Measurements from ENCODE around the gene ZBTB20.

DNA sequence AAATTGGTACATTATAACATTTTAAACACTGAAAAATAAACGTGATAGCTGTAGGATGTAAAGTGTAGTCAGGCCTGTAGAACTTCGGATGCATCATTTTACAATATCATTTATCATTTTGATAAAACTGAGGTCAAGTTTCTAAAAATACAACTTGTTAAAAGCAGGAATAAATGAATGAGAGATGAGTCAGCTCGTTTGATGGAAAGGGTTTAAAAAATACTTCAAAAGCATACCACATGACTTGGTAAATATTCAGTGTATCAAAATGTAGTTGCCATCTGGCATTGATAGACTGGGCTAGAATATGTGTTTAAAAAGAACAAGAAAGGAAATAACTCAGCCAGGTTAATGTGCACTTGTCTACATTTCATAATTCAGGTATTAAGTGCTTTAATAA lies 496.3 kb downstream of the ZBTB20 start:
- no peak for TF ChIP-seq POLR2AphosphoS5 (IDR thresholded peaks at IDR 0.05)
- TF ChIP-seq, protein P1, sequence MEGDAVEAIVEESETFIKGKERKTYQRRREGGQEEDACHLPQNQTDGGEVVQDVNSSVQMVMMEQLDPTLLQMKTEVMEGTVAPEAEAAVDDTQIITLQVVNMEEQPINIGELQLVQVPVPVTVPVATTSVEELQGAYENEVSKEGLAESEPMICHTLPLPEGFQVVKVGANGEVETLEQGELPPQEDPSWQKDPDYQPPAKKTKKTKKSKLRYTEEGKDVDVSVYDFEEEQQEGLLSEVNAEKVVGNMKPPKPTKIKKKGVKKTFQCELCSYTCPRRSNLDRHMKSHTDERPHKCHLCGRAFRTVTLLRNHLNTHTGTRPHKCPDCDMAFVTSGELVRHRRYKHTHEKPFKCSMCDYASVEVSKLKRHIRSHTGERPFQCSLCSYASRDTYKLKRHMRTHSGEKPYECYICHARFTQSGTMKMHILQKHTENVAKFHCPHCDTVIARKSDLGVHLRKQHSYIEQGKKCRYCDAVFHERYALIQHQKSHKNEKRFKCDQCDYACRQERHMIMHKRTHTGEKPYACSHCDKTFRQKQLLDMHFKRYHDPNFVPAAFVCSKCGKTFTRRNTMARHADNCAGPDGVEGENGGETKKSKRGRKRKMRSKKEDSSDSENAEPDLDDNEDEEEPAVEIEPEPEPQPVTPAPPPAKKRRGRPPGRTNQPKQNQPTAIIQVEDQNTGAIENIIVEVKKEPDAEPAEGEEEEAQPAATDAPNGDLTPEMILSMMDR (IDR thresholded peaks at IDR 0.05) = no peak
